Measurements from ENCODE around the gene KMT2C.

KMT2C gene

DNA sequence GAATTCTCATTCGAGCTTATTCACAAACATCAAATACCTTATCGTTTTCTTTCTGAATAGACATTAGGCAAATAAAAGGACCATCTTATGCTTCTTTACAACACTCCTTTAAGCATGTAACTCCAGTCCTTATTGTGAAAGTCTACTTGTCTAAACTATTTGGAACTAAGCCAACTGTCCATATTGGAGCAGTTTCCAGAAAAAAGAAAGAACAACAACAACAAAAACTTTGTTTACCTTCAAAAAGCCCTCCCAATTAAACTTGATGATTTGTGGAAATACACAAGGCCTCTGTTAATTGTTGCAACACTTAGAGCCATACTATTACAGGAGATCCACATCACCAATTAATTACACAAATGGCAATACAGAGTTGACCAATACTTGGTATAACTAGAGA is 246.7 kb downstream of the KMT2C start:
- DNase-seq: no peak

DNA sequence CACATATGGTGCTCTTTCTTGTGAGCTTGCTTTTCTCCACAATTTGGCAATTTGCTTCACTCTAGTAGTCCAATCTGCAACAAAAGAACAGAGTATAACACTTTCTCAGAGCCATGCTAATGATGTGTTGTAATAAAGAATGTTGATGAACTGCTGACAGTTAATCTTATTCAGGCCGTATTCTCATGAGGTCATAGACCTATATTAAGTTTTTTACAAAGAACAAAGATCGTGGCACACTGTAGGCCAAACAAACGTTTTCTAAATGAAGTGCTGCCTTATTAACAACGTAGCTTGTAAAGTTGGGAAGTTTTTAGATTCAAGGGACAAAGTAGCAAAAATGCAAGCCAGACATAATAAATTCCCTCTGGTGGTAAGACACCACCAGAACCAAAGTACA is 250.2 kb downstream of the KMT2C start:
- DNase-seq: no peak

DNA sequence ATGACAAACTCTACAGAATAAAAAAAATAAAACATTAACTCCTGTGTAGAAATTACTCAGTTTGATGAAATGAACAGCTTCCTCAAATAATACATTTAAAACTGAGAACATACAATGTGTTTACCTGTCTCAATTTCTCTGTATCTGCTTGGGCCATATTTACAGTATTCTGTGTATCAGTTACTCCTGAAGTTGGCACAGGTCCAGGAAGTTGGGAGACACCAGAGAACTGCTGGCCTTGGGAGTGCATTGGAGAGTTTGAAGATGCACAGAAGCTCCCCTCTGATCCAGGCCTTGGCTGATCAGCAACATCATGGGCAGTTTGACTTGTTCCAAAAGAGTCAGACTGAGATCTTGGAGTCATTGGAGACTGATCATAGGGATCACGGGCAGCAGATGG is 255.2 kb downstream of the KMT2C start:
- no peak for DNase-seq

DNA sequence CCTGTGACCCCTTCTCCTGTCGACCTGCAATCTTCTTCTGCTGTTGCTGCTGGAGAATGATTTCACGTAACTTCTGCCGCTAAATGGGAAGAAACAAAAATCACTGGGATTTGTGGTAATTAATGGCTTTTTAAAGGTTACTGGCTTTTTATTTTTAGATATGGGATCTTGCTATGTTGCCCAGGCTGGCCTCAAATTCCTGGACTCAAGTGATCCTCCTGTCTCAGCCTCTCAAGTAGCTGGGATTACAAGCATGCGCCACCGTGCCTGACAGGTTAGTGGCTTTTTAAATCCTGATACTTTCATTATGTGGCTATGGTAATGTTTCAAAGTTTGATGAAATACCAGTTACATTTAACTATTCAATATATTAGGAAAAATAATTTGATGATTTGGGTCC is 255.8 kb downstream of the KMT2C start:
- DNase-seq: no peak

DNA sequence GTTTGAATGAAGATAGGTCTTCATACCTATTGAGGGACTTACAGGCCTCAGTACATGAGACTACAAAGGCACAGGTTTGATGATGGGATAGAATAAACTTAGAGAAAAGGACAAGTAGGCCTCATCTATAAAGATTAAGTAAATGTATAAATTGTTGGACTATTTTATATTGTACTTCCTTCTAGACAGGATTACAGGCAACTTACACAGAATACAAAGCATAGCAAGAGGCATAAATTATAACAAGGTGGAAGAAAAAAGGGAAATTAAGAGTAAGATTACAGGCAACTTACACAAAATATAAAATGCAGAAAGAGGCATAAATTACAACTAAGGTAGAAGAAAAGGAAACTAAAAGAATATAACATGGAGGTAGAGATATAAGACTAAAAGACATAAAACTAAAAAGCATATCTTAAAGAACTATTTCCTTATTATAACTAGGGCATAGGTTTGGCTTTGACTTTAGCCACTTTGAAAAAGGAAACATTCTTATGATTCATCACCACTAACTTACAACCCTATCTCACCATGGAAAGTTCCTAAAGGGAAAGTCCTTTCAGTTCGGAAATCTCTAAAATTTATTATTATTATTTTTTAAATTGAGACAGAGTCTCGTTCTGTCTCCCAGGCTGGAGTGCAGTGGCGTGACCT is 257.3 kb downstream of the KMT2C start:
- DNase-seq: no peak

DNA sequence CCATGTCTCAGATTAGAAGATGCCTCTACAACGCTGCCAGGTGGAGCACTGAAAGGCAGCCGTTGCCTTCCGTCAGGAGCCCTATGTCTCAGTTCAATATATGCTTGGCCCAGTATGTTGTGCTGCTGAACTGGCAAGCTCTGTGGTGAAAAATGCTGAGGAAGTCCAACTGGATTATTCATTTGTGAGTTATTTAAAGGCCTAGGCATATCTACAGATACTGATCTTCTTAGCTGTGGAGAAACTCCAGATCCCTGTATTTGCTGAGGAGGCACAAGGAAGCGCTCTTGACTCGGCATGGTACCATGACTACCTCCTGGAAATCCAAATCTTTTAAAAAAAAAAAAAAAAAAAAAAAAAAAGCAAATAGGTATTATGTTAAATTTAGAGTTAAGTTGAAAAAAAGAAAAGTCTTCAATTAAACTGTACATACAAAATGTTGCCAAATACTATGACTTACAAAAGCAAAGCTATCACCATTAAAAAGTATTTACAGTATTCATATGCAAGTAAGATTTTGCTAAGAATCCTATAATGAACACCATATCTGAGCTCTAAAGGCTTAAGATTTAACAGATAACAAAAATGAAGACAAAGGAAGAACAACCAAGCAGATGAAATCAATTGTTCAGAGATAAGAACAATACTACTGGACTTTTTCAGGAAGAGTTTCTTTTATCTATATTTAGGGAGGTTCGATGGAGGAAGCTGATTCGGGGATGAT is 258.0 kb downstream of the KMT2C start:
- DNase-seq: no peak

DNA sequence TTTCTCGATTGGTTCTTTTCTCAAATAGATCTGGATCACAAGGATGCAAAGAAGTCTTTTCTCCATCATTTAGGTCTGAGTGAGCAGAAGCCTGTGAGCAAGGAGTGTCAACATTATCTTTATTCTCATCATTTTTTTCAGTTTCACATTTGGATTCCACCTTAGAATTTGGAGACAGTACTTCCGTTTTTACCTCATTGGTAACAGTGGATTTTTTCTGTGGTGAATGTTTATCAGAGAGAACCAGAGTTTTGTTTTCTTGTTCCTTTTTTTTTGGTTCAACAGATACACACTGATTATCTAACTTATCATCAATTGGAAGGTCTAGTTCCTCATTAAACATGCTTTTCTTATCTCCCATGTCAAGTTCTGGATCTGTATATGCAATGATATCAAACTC is 259.0 kb downstream of the KMT2C start:
- no peak for DNase-seq

DNA sequence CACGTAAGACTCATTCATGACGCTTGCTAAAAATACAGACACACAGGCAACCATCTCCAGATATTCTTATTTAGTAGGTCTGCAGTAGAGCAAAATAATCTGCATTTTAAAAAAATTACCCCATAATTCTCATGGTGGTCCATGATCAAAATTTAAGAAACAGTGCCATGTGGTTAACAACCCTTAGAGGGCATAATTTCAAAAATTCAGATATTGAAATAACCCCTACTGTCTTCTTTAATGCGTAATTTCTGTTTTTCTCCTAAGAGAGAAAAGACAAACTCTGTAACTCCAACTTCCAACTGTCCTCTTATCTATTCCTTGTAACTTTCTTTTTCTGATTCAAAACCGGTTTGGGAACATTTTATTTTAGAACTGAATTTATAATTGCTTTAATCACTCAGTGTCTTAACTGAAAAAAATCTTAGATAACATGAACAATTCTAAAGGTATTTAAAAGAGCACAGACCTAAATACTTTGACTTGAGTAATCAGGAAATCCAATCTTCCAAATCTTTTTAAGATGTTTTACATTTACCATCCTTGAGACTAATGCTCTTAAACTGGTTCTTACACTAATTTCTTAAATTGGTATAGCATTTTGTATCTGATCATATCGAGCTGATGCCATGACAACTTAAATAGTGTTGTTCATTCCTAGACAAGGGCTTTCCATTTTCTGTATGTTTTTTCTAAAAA is 262.3 kb downstream of the KMT2C start:
- no peak for DNase-seq

DNA sequence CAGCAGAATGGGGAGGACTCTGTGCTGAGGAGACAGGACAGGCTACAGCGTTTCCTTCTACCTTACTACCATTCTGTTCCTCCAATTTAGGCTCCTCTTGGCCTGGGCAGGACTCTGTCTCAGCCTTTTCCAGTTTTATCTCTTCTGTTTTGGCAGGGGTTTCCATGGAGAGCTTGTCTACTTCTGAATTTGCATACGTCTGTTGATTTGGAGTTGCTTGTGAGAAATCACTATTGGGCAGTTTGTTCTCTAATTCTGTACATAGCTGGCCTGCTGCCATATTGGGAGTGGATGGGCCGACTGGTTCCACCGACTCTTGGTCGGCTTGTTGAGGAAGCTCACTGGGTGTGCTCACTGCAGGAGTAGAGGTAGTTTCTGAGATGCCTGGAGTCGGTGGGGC is 273.5 kb downstream of the KMT2C start:
- no peak for DNase-seq

DNA sequence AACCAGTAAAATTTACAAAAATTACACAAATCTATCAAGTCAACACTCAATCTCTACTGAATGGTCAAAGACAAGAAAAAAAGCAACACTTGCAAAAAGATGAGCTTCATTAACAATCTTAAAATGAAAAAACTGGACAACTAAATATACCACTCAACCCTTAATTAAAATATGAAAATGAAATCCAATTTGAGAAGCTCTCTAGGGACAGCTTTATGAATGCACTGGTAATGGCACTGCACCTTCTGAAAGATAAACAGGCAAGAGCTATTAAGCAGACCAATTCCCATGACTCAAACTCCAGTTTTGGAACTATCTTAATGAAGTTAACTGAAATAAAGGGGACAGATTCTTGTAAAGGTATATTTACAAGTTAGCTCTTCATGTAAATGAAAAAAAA is 274.6 kb downstream of the KMT2C start:
- no peak for DNase-seq

DNA sequence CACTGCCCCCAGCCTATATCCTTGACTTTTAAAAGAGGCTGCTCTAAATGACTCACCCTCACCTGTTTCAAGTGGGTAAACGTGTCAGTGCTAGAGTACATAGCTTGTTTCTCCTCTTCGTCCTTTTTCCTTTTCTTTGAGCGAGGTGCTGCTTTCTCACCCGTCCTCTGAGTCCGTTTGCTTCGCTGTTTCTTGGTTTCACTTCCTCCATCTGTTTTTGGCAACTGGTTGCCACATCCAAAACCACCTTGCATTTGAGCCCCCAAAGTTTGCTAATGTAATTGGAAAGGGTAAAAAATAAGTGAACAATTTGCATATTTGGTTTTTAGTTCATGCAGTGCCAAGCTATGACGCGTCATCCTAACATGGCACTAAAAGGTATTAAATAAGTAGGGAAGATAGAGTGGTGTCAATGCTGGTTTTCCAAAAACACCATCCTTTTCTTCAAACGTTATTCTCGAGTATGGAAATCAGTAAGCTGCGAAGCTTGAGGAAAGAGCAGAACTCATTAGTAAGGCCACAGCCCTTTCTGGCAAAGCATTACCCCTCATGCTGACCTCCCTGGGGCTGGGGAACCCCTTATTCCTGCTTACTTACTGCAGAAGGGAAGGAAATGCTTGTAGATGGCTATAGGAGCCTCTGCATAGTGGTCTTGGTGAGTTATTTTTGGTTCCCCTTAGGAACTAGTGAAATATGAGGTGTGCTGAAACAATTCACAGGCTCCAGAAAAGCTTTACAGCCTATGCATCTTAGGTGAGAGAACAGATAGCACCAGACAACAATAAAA is 276.8 kb downstream of the KMT2C start:
- peak; percentile 23 for DNase-seq

DNA sequence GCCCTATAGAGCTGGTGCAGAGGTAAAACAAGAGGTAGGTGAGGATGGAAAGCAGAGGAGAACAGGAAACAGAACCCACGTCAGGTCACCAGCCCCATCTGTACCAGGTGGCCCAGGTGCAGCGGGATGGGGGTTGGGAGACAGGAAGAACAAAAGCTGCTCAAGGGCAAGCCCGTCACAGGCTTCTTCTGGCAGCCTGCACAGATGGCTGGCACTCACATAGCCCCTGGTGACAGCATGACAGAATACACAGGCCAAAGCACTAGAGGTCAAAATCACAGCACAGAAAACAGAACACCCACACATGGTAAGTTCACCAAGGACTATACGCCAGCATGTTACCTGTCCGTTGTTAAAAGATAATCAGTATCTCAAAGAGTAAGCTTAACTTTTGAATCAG is 283.5 kb downstream of the KMT2C start:
- DNase-seq: no peak

DNA sequence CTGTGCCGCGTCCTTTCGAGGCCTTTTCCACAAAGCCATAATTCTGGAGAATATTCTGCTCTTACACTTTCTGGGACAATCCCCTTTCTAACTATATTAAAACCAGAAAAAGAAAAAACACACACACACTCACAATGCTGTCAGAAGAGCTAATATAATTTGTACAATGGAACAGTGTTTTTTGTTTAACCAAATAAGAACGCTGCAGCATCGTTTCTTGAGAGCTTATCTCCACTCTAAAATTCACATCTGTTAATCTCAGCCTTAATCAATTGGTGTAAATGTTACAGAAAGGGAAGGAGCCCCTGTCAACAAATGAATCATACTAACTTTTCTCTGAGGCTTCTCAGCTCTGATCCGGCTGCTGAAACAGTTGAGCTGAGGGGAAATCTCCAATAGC is 286.4 kb downstream of the KMT2C start:
- no peak for DNase-seq

DNA sequence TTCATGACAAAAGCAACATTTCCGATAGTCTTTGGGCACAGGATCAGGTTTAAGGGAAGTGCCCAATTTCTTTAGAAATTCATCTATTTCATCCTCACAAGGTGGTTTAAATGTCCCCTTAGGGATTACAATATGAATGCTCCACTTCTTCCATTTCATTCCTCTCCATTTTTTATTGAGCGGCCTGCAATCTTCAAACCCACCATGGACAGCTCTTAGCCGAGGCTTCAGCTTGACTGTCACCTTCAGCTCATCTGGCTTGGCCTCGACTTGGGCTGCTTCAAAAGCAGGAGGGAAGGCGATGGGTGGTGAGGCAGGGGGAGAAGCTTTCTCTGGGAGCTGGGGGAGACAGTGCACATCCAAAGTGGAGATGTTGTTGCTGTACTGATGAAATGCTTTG is 287.1 kb downstream of the KMT2C start:
- no peak for DNase-seq

DNA sequence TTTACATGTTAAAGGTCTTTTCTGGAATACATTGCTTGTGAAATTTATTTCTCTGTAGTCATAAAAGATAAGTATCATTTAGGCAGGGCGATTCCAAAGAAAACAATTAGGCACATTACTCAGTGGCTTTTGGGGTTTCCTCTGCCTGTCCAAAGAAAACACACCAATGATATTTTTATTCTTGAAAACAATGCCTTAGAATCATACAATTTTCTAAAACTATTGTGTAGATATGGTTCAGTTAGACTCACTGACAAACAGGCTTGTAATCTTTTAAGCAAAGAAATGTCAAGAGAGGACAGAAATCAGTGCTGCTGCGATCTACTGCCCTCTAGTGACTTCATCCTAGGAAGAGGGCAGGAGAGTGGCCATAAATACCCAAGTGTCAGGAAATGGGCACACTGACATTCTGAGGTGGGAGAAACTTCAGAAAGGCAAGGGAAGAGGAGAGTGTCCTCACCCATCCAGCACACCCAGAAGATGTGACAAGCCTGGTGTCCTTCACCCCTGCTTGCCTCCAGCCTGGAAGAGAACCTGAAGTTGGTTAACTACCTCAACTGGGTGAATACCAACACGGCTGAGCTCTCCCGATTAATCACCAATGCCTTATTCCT is 289.8 kb downstream of the KMT2C start:
- peak; percentile 48 for DNase-seq

DNA sequence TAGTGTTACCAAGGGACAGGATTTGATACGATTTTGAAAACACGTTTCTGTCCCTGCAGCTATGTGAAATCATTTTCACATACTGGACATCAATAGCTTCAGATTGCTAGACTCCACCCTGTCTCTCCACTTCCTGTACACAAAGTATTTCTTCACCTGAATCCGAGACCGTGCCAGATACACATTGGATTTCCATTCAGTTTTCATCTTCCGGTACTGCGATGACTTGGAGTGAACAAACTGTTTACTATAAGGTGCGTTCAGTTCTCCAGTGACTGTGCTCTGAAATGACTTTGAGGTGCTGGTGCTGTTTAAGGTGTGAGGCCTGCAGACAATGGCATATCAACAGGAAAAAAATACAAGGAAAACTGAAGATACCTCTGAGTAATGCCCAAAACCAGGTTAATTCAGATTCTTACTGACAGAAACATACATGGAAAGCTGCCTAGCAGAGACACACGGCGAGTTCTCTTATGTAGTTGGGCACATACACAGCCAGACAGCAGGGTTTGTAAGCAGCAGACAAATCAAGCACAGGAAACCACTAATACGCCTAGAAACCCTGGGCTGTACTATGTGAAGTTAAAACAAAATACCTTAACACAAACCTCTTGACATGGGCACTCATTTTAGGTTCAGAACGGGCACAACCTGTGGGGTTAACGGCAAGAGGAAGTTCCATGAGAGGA is 291.1 kb downstream of the KMT2C start:
- DNase-seq: peak; percentile 70

DNA sequence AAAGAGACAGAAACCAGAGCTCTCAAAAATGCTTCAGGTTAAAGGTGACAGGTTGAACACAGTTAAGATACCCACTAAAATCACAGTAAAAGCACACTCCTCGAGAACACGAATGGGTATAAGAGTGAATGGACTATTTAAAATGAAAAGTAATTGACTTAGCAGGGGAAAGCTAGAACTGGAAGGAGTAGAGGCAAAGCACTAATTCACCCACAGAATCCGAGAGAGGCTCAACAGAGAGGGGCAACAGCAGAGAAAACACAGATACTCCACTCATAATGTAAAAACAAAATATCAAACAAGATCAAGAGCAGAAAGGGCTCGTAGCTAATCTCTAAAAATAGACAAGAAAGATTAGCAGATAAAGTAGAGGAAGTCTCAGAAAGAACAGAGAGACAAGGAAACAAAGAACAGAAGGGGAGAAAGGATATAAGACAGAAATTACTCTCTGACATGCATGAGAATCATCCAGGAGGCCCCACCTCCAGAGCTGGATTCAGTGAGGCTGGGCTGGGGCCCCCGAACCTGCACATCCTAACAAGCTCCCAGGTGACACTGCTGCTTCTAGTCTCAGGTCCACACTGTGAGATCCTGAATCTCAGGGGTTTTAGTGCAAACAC is 292.7 kb downstream of the KMT2C start:
- no peak for DNase-seq

DNA sequence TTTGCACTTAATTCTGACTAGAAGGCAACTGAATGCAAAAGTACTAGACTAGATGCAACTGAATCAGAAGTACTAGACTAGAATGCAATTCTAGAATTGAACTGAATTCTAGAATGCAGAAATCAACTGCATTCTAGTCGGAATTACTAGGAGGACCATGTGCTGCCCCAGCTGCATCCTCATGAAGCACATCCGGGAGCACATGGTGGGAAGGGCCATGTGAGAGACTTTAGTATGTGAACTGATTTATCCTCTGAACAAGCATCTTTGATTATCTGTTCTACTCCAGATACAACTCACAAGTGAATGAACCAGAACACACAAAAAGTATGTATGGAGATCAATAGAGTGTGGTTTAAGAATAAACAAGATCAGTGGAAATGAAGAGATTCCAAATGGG is 295.2 kb downstream of the KMT2C start:
- no peak for DNase-seq

DNA sequence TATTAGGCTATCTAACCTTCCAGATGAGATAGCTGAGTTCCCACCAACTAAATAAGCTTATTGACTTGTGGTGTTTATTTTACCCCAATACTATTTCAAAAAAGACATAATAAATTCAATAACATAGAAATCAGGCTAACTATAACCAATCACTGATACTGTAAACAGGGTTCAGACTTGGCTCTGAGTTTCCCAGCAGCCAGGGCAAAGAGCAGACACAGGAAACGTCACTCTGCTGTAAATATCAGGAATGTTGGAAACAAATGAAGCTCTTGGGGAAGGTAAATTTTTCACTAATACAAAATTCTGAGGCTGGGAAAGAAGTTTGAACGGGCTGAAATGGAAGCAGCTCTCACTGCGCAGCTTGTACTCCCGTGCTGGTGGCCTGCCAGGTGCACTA is 295.7 kb downstream of the KMT2C start:
- no peak for DNase-seq

DNA sequence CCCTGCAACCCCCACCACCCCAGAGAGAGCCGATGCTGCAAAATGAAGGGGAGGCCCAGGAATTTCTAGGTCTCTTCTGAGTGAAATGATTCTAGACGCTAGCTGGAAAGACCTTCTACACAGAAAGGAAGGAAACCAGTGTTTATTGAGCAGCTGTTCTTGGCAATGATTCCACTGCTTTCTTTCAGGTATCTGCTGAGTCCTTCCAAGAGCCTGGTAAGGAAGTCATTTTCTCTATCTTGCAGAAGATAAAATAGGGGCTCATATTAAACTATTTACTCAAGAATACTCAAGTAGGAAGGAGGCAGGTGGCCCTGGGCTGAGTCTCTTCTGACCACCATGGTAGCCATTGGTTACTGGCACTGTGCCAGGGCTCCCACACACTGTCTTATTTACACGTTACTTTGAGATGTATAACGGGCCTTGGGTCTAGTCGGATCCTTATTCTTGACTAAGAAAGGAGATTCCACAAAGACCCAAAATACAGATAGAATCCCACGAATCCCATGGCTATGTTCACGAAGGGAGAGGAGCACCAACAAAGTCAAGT is 298.3 kb downstream of the KMT2C start:
- DNase-seq: no peak

DNA sequence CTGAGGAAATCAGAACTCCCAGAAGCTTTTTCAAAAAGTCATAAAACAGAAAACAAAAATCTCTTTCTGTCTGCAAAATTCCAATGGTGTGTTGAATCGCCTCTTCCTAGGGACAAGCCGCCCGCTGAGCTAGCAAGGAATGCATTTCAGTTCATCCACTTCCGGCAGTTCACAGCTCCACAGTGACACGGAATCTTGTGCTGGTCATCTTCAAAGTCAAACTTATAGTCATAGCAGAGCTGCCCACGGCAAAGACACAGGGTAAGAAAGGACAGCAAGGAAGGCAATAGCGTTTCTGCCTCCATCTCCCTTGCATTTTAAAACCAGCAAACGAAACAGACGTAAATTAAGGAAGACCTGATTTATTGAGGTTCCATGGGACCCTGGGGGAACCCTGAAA is 299.1 kb downstream of the KMT2C start:
- no peak for DNase-seq

DNA sequence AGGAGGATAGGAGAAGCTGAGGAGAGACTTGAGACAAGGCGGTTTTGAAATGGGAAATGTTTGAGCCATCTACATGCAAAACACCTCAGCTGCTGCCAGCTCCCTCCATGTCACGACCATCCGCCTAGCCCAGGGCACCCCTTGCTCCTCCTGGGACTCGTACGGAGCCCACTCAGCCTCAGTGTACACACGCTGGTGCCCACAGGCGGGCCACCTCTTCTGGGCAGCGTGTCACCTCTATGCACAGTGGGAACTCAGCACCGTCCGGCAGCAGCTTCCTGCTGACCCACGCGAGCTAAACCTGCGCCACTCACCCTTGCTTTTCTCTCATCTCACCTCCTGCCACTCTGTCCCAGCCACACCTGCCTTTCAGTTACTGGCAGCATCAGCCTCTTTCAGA is 302.0 kb downstream of the KMT2C start:
- DNase-seq: no peak

All from activated CD4-positive, alpha-beta T cell treated with anti-CD3 and anti-CD28 coated beads, Interleukin-10, Interleukin-2, amounts not matched to agents 100 ng/mL and 50 ng/mL, durations not matched to agents 16 hours and 8 hours (primary cell).